A549 (cell line): ENCODE results near the gene TRPM2. TPM values are rescaled to one million over a fixed set of nuclear protein-coding genes. Genes with fewer than 3 reads are reported as not detected.

Source experiments
- ATAC-seq, 2 experiments: fragments of 200-7000 bp in 1 of 2; fragments of >200 bp in 1 of 2; cut with Nextera tagmentation in 1 of 2; cut with Tn5 transposase in 1 of 2; 3 replicates each; pipeline versions ENCODE4 v1.8.0 to v1.9.1; 2018 to 2020; ENCODE audit warnings: mild to moderate bottlenecking in 1 of 2, moderate library complexity in 1 of 2
- CTCF ChIA-PET: fragments of 300-600 bp; sonication (Branson Sonifier 250); formaldehyde crosslinking; extraction: SDS; loops from one replicate; lab custom pipeline; 2021; ENCODE audit warnings: antibody characterized with exemption, inconsistent platforms; lab: Yijun Ruan, JAX
- POLR2A ChIA-PET: fragments of 350-600 bp; formaldehyde crosslinking; extraction: SDS; loops from one replicate; lab custom pipeline; 2021; ENCODE audit warnings: antibody characterized with exemption, inconsistent platforms; lab: Yijun Ruan, JAX
- DNase-seq, 2 experiments: peaks; one replicate each; pipeline versions ENCODE4 v3.0.0 to v3.0.0-alpha.2; 2011 to 2016; ENCODE audit warnings: low read depth in 1 of 2, low spot score in 1 of 2
- FAIRE-seq: peaks from 2 replicates; lab custom pipeline; 2011; peaks lifted over from hg19 to GRCh38; lab: Jason Lieb, UNC
- H3K27ac ChIP-seq, 2 experiments: fragments of >200 bp; sonication (Bioruptor Twin); formaldehyde crosslinking; 3 replicates each; pipeline ENCODE4 v1.5.1; 2016 to 2017
- H3K4me1 ChIP-seq: fragments of >200 bp; sonication (Bioruptor Twin); formaldehyde crosslinking; 3 replicates; pipeline ENCODE4 v1.6.1; 2016
- H3K4me2 ChIP-seq: fragments of >200 bp; sonication (Bioruptor Twin); formaldehyde crosslinking; 3 replicates; pipeline ENCODE4 v1.6.1; 2016
- H3K4me3 ChIP-seq: fragments of >200 bp; sonication (Bioruptor Twin); formaldehyde crosslinking; 3 replicates; pipeline ENCODE4 v1.5.1; 2016
- H3K9me3 ChIP-seq: fragments of >200 bp; sonication (Bioruptor Twin); formaldehyde crosslinking; 3 replicates; pipeline ENCODE4 v1.6.1; 2016
- BHLHE40 ChIP-seq: IDR thresholded peaks from 2 replicates; pipeline ENCODE4 v1.6.1; 2012; ENCODE audit warnings: low read depth, low read length, inconsistent platforms
- CHD4 ChIP-seq: fragments of 200-600 bp; sonication (generic); IDR thresholded peaks from 2 replicates; pipeline ENCODE4 v1.6.1; 2016; ENCODE audit warnings: antibody characterized with exemption, mild to moderate bottlenecking, borderline replicate concordance
- EHF ChIP-seq: fragments of 250-450 bp; sonication (Bioruptor Pico); IDR thresholded peaks from 2 replicates; pipeline ENCODE4 v1.5.0; 2020; ENCODE audit warnings: mild to moderate bottlenecking
- FOSB ChIP-seq: fragments of 250-450 bp; sonication (Bioruptor Pico); IDR thresholded peaks from 2 replicates; pipeline ENCODE4 v1.5.0; 2020; ENCODE audit warnings: mild to moderate bottlenecking, moderate library complexity
- GATA3 ChIP-seq: IDR thresholded peaks from 2 replicates; pipeline ENCODE4 v1.6.1; 2012; ENCODE audit warnings: borderline replicate concordance
- HEYL ChIP-seq: fragments of 250-450 bp; sonication (Bioruptor Pico); IDR thresholded peaks from 2 replicates; pipeline ENCODE4 v1.8.0; 2021; ENCODE audit warnings: mild to moderate bottlenecking, moderate library complexity
- HOXA7 ChIP-seq: fragments of 250-450 bp; sonication (Bioruptor Pico); IDR thresholded peaks from 2 replicates; pipeline ENCODE4 v1.5.0; 2020; ENCODE audit warnings: mild to moderate bottlenecking, moderate library complexity
- HOXB5 ChIP-seq: fragments of 250-450 bp; sonication (Bioruptor Pico); IDR thresholded peaks from 2 replicates; pipeline ENCODE4 v1.5.0; 2020; ENCODE audit warnings: mild to moderate bottlenecking, moderate library complexity
- JUNB ChIP-seq: fragments of >200 bp; sonication (Bioruptor Twin); formaldehyde crosslinking; IDR thresholded peaks from 2 replicates; pipeline ENCODE4 v1.6.1; 2016
- KDM5A ChIP-seq: fragments of 200-600 bp; sonication (generic); IDR thresholded peaks from 2 replicates; pipeline ENCODE4 v1.6.1; 2016; ENCODE audit warnings: antibody characterized with exemption, mild to moderate bottlenecking
- MAX ChIP-seq: IDR thresholded peaks from 2 replicates; pipeline ENCODE4 v1.6.1; 2012
- MAZ ChIP-seq: fragments of 150-350 bp; IDR thresholded peaks from 2 replicates; pipeline ENCODE4 v1.6.1; 2014; ENCODE audit warnings: antibody characterized with exemption, low read depth, low read length, borderline replicate concordance
- PBX3 ChIP-seq: IDR thresholded peaks from 2 replicates; pipeline ENCODE4 v1.6.1; 2012
- POLR2A ChIP-seq: IDR thresholded peaks from 2 replicates; pipeline ENCODE4 v1.6.1; 2012; ENCODE audit warnings: mild to moderate bottlenecking, low read length
- POLR2AphosphoS2 ChIP-seq: conservative IDR thresholded peaks from 2 replicates; pipeline ENCODE4 v1.6.1; 2012; ENCODE audit warnings: low read length, improper control_type of control experiment, inconsistent platforms
- RARB ChIP-seq: fragments of 250-450 bp; sonication (Bioruptor Pico); IDR thresholded peaks from 2 replicates; pipeline ENCODE4 v1.8.0; 2021; ENCODE audit warnings: mild to moderate bottlenecking, moderate library complexity
- SMC3 ChIP-seq: fragments of >200 bp; sonication (Bioruptor Twin); formaldehyde crosslinking; IDR thresholded peaks from 3 replicates; pipeline ENCODE4 v1.6.1; 2018; ENCODE audit warnings: inconsistent platforms
- TFCP2L1 ChIP-seq: fragments of 250-450 bp; sonication (Bioruptor Pico); IDR thresholded peaks from 2 replicates; pipeline ENCODE4 v1.5.0; 2021; ENCODE audit warnings: mild to moderate bottlenecking
- ZC3H11A ChIP-seq: fragments of 450-650 bp; IDR thresholded peaks from 2 replicates; pipeline ENCODE4 v1.6.1; 2014; ENCODE audit warnings: antibody characterized with exemption, mild to moderate bottlenecking
- ZFP36 ChIP-seq: fragments of 450-650 bp; IDR thresholded peaks from 2 replicates; pipeline ENCODE4 v1.6.1; 2014; ENCODE audit warnings: borderline replicate concordance; ENCODE audit not compliant: partially characterized antibody
- ZSCAN20 ChIP-seq: fragments of 250-450 bp; sonication (Bioruptor Pico); IDR thresholded peaks from 2 replicates; pipeline ENCODE4 v1.8.0; 2022; ENCODE audit warnings: mild to moderate bottlenecking, moderate library complexity
- WGBS: methylation state at CpG from one replicate; pipeline ENCODE4 v1.1.6; 2017; ENCODE audit errors: missing lambda C conversion rate; 5-methylcytosine and 5-hydroxymethylcytosine counted together
- polyA plus RNA-seq, 4 experiments: library from polyadenylated mRNA; depleted of rRNA in 3 of 4; stranded (reverse); fragments of >200 nt; fragmentation: RNase III in 1 of 4; extraction: RNeasy Plus Mini Kit Qiagen cat#74134 plus additional on column Dnase treatment in 1 of 4; gene quantifications; 2 replicates in 3 of 4; 3 replicates in 1 of 4; pipeline ENCODE4 v1.2.3, GENCODE V29; 2011 to 2017

The TRPM2 gene
- polyA plus RNA-seq, 2 of the 4 experiments (the other 2 are of a cell fraction): 3.2 to 5.5 TPM

- no peak for TF ChIP-seq HEYL
- TF ChIP-seq HOXB5 (CRISPR knock-in tag): no peak
- TF ChIP-seq BHLHE40: no peak
- Histone ChIP-seq H3K4me1 (no peaks in the 10 kb centered on the region), H3K27ac (no peak overlapping the region), H3K4me2 (no peak overlapping the region), H3K9me3 (no peaks in the 10 kb centered on the region), H3K4me3 (no peak overlapping the region)
- FAIRE-seq (no peak), ATAC-seq (no peak), DNase-seq (no peak)
- WGBS: 54% methylated on average over 6 of the region's 8 CpGs
- ChIA-PET CTCF (no interaction called here), POLR2A (no interaction called here)
Observed at GRCh38 chr21:44477131-44477530, 123.7 kb downstream of the TRPM2 start.

- no peaks in the 10 kb centered on the region for H3K9me3 ChIP-seq
- POLR2A ChIA-PET: no interaction called here
- no peak for TF ChIP-seq JUNB
- TF ChIP-seq GATA3: no peak
- no peak for TF ChIP-seq EHF (CRISPR knock-in tag)
- TF ChIP-seq PBX3: no peak
- no peak for TF ChIP-seq ZSCAN20 (CRISPR knock-in tag)
- no peak for TF ChIP-seq RARB
- TF ChIP-seq FOSB (CRISPR knock-in tag): no peak
- TF ChIP-seq POLR2A: no peak
- TF ChIP-seq HOXA7 (CRISPR knock-in tag): no peak
- no peak for TF ChIP-seq POLR2AphosphoS2
- TF ChIP-seq HOXB5 (CRISPR knock-in tag): no peak
- no peak for TF ChIP-seq HEYL
- TF ChIP-seq BHLHE40: no peak
- TF ChIP-seq KDM5A: no peak
- 33% methylated on average over 3 of the region's 7 CpGs for WGBS
- no peak overlapping the region for H3K4me2 ChIP-seq
- H3K27ac ChIP-seq: no peak overlapping the region
- FAIRE-seq (no peak), DNase-seq (no peak), ATAC-seq (no peak)
- CTCF ChIA-PET: no interaction called here
- no peaks in the 10 kb centered on the region for H3K4me1 ChIP-seq
- no peak overlapping the region for H3K4me3 ChIP-seq
Observed at GRCh38 chr21:44477712-44478111, 124.3 kb downstream of the TRPM2 start.

DNA sequence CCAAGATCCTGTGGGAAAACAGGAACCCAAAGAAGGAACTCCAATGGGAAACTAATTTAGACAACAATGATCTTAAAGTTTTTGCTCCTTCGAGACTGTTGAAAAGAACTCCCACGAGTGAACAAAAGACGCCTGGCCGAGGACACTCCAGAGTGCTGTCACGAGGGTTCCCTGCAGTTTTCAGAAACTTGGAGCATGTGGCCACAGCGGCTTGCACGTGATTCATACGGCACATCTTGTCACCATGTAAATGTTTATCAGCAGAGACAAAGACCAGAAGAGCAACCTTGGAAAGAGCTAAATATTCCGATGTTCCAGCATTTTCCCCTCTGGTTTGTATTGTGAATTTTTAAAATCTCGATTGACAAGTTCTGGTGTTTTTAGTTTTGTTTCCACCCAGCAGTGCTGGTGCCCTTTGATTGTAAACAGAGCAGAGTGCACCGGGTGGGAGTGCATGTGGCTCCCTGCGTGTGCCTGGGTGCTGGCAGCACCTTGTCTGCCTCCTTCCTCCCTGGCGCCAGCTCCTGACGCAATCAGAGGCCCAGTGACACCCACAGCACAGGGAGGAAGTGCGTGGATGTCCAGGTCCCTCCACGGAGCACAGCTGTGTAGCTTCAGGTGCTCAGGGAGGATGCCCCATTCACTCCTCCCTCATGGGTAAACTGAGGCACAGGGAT lies 124.8 kb downstream of the TRPM2 start:
- ChIA-PET CTCF (no interaction called here), POLR2A (no interaction called here)
- Histone ChIP-seq H3K9me3 (no peaks in the 10 kb centered on the region), H3K4me3 (no peak overlapping the region), H3K4me1 (no peaks in the 10 kb centered on the region), H3K4me2 (no peak overlapping the region), H3K27ac (no peak overlapping the region)
- TF ChIP-seq ZC3H11A (no peak), TFCP2L1 (CRISPR knock-in tag) (no peak), SMC3 (no peak), EHF (CRISPR knock-in tag) (no peak)
- ATAC-seq: no peak
- DNase-seq: no peak
- WGBS: 48% methylated on average over 10 of the region's 16 CpGs
- FAIRE-seq: no peak

- no peaks in the 10 kb centered on the region for H3K9me3 ChIP-seq
- FAIRE-seq (no peak), DNase-seq (no peak), ATAC-seq (no peak)
- no peak overlapping the region for H3K4me2 ChIP-seq
- WGBS: 59% methylated on average over 2 of the region's 5 CpGs
- TF ChIP-seq ZFP36: no peak
- TF ChIP-seq CHD4: no peak
- TF ChIP-seq JUNB: no peak
- TF ChIP-seq MAX: no peak
- no peak for TF ChIP-seq POLR2AphosphoS2
- no peak for TF ChIP-seq KDM5A
- no peak for TF ChIP-seq MAZ
- POLR2A ChIA-PET: no interaction called here
- no peak overlapping the region for H3K4me3 ChIP-seq
- no peaks in the 10 kb centered on the region for H3K4me1 ChIP-seq
- CTCF ChIA-PET: interaction anchor here (1.7 kb wide), 1 partner anchor 84 kb away, joined by 3 read pairs; no protein-coding TSS in a partner anchor
- H3K27ac ChIP-seq: no peak overlapping the region
Observed at GRCh38 chr21:44478801-44479167, 125.4 kb downstream of the TRPM2 start.
